ENCODE data around the gene DGLUCY.

Gene DGLUCY

DNA sequence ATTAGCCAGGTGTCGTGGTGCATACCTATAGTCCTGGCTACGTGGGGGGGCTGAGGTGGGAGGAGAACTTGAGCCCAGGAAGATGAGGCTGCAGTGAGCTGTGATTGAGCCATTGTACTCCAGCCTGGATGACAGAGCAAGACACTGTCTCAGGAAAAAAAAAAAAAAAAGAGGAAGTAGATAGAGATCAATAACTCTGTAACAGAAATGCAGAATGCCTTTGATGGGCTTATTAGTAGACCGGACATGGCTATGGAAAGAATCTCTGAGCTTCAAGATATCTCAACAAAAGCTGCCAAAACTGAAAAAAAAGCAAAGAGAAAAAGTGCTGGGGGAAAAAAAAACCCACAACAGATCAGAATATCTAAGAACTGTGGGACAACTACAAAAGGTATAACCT, 93.1 kb downstream of the DGLUCY start:
- Histone ChIP-seq H3K4me3 (ENCODE audit: low read depth, low read length) (no peak overlapping the region), H3K36me3 (ENCODE audit: control insufficient read depth in 2 of 2, insufficient read depth in 1 of 2, low read length in 2 of 2) (peaks cover 7 to 53% of the 10 kb centered on the region in 2 experiments; a peak in 2 of 3 replicates), H3K9me3 (ENCODE audit: control insufficient read depth, insufficient read depth, low read depth, low read length) (no peaks in the 10 kb centered on the region), H3K27ac (ENCODE audit: extremely low read depth, low read depth, low read length) (no peak overlapping the region), H3K4me1 (ENCODE audit: control insufficient read depth, insufficient read depth, low read length) (no peaks in the 10 kb centered on the region)
- TF ChIP-seq ZNF585B (tag by site-specific recombination; IDR thresholded peaks at IDR 0.05) (no peak), ZBTB7A (tag by site-specific recombination; IDR thresholded peaks at IDR 0.05; ENCODE audit: low read depth) (no peak), OSR2 (tag by site-specific recombination; IDR thresholded peaks at IDR 0.05) (no peak), ZNF37A (tag by site-specific recombination; IDR thresholded peaks at IDR 0.05) (no peak), ZNF169 (tag by site-specific recombination; IDR thresholded peaks at IDR 0.05) (no peak), ZNF792 (tag by site-specific recombination; IDR thresholded peaks at IDR 0.05) (no peak), ZNF530 (tag by site-specific recombination; IDR thresholded peaks at IDR 0.05; ENCODE audit: low read depth) (no peak)
- TF ChIP-seq, protein P1, sequence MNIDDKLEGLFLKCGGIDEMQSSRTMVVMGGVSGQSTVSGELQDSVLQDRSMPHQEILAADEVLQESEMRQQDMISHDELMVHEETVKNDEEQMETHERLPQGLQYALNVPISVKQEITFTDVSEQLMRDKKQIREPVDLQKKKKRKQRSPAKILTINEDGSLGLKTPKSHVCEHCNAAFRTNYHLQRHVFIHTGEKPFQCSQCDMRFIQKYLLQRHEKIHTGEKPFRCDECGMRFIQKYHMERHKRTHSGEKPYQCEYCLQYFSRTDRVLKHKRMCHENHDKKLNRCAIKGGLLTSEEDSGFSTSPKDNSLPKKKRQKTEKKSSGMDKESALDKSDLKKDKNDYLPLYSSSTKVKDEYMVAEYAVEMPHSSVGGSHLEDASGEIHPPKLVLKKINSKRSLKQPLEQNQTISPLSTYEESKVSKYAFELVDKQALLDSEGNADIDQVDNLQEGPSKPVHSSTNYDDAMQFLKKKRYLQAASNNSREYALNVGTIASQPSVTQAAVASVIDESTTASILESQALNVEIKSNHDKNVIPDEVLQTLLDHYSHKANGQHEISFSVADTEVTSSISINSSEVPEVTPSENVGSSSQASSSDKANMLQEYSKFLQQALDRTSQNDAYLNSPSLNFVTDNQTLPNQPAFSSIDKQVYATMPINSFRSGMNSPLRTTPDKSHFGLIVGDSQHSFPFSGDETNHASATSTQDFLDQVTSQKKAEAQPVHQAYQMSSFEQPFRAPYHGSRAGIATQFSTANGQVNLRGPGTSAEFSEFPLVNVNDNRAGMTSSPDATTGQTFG (tag by site-specific recombination; IDR thresholded peaks at IDR 0.05; ENCODE audit: borderline replicate concordance), result no peak
- CTCF ChIA-PET, result interaction anchor here (0.6 to 1.0 kb wide), 2 partner anchors 28 to 791 kb away, joined by 3 to 4 read pairs; no protein-coding TSS in a partner anchor
- POLR2A ChIA-PET, result interaction anchor here (0.6 kb wide), 1 partner anchor 754 kb away, joined by 3 read pairs; no protein-coding TSS in a partner anchor

DNA sequence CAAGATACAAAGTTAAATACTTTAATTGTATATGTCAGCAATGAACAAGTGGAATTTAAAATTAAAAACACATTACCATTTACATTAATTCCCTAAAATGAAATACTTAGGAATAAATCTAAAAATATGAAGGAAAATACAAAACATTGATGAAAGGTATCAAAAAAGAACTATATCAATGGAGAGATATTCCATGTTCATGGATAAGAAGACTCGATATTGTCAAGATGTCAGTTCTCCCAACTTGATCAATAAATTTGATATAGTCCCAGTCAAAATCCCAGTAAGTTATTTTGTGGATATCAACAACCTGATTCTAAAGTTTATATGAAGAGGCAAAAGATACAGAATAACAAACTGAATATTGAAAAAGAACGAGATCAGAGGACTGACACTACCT, 97.1 kb downstream of the DGLUCY start:
- no peaks in the 10 kb centered on the region for H3K4me1 ChIP-seq (ENCODE audit: control insufficient read depth, insufficient read depth, low read length)
- ChIA-PET POLR2A (no interaction called here), CTCF (no interaction called here)
- no peak overlapping the region for H3K4me3 ChIP-seq (ENCODE audit: low read depth, low read length)
- H3K9me3 ChIP-seq (ENCODE audit: control insufficient read depth, insufficient read depth, low read depth, low read length), result no peaks in the 10 kb centered on the region
- H3K27ac ChIP-seq (ENCODE audit: extremely low read depth, low read depth, low read length), result no peak overlapping the region
- H3K36me3 ChIP-seq (ENCODE audit: control insufficient read depth in 2 of 2, insufficient read depth in 1 of 2, low read length in 2 of 2), result peaks cover 7 to 26% of the 10 kb centered on the region in 2 experiments; a peak in 2 of 3 replicates
- TF ChIP-seq ZNF248 (tag by site-specific recombination; IDR thresholded peaks at IDR 0.05), result peak; percentile 99
- no peak for TF ChIP-seq ZNF768 (tag by site-specific recombination; IDR thresholded peaks at IDR 0.05)

DNA sequence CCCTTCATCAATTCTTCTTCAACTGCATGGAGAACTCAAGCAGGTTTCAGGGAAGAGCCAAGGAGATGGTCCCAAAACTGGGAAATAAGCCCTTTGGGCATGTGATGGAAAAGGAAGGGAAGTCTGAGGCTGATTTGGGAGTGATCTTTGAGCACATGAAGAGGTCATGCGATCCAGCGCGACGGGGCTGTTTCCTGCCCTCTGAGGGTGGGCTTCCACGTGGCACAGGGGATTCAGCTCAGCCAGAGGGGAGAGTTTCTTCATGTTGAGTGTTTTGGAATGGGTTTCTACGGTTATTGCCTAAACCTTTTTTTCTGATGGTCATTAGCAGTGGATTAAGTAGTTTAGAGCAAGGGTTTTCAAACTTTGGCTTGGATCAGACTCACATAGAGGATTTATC, 100.4 kb downstream of the DGLUCY start:
- Histone ChIP-seq H3K36me3 (ENCODE audit: control insufficient read depth in 2 of 2, insufficient read depth in 1 of 2, low read length in 2 of 2) (peaks cover 0 to 30% of the 10 kb centered on the region in 2 experiments; a peak in 2 of 3 replicates), H3K4me1 (ENCODE audit: control insufficient read depth, insufficient read depth, low read length) (no peaks in the 10 kb centered on the region), H3K9me3 (ENCODE audit: control insufficient read depth, insufficient read depth, low read depth, low read length) (no peaks in the 10 kb centered on the region), H3K27ac (ENCODE audit: extremely low read depth, low read depth, low read length) (no peak overlapping the region), H3K4me3 (ENCODE audit: low read depth, low read length) (no peak overlapping the region)
- ChIA-PET POLR2A (no interaction called here), CTCF (no interaction called here)
- TF ChIP-seq KLF1 (tag by site-specific recombination; IDR thresholded peaks at IDR 0.05) (no peak), ZNF830 (tag by site-specific recombination; IDR thresholded peaks at IDR 0.05; ENCODE audit: low read depth) (no peak), ZNF350 (tag by site-specific recombination; IDR thresholded peaks at IDR 0.05) (no peak), ZNF214 (tag by site-specific recombination; IDR thresholded peaks at IDR 0.05; ENCODE audit: borderline replicate concordance) (no peak), ZNF248 (tag by site-specific recombination; IDR thresholded peaks at IDR 0.05) (no peak), MEIS1 (CRISPR knock-in tag; IDR thresholded peaks at IDR 0.05; ENCODE audit: borderline replicate concordance) (no peak), MYNN (tag by site-specific recombination; IDR thresholded peaks at IDR 0.05; ENCODE audit: borderline replicate concordance) (no peak), ZNF610 (tag by site-specific recombination; IDR thresholded peaks at IDR 0.05; ENCODE audit: borderline replicate concordance) (no peak), ZNF701 (tag by site-specific recombination; IDR thresholded peaks at IDR 0.05) (no peak), ZNF560 (tag by site-specific recombination; IDR thresholded peaks at IDR 0.05; ENCODE audit: borderline replicate concordance) (no peak), ZNF473 (tag by site-specific recombination; IDR thresholded peaks at IDR 0.05) (no peak), ZNF658 (tag by site-specific recombination; IDR thresholded peaks at IDR 0.05) (no peak), ZNF837 (tag by site-specific recombination; IDR thresholded peaks at IDR 0.05) (no peak), OVOL3 (tag by site-specific recombination; IDR thresholded peaks at IDR 0.05) (no peak)
- TF ChIP-seq, protein P2, sequence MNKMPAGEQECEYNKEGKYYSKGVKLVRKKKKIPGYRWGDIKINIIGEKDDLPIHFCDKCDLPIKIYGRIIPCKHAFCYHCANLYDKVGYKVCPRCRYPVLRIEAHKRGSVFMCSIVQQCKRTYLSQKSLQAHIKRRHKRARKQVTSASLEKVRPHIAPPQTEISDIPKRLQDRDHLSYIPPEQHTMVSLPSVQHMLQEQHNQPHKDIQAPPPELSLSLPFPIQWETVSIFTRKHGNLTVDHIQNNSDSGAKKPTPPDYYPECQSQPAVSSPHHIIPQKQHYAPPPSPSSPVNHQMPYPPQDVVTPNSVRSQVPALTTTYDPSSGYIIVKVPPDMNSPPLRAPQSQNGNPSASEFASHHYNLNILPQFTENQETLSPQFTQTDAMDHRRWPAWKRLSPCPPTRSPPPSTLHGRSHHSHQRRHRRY (tag by site-specific recombination; IDR thresholded peaks at IDR 0.05), result no peak
- TF ChIP-seq, protein P3, sequence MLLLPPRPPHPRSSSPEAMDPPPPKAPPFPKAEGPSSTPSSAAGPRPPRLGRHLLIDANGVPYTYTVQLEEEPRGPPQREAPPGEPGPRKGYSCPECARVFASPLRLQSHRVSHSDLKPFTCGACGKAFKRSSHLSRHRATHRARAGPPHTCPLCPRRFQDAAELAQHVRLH (tag by site-specific recombination; IDR thresholded peaks at IDR 0.05), result no peak
- TF ChIP-seq, protein P4, sequence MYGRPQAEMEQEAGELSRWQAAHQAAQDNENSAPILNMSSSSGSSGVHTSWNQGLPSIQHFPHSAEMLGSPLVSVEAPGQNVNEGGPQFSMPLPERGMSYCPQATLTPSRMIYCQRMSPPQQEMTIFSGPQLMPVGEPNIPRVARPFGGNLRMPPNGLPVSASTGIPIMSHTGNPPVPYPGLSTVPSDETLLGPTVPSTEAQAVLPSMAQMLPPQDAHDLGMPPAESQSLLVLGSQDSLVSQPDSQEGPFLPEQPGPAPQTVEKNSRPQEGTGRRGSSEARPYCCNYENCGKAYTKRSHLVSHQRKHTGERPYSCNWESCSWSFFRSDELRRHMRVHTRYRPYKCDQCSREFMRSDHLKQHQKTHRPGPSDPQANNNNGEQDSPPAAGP (tag by site-specific recombination; IDR thresholded peaks at IDR 0.05), result no peak
- TF ChIP-seq, protein P5, sequence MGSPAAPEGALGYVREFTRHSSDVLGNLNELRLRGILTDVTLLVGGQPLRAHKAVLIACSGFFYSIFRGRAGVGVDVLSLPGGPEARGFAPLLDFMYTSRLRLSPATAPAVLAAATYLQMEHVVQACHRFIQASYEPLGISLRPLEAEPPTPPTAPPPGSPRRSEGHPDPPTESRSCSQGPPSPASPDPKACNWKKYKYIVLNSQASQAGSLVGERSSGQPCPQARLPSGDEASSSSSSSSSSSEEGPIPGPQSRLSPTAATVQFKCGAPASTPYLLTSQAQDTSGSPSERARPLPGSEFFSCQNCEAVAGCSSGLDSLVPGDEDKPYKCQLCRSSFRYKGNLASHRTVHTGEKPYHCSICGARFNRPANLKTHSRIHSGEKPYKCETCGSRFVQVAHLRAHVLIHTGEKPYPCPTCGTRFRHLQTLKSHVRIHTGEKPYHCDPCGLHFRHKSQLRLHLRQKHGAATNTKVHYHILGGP (tag by site-specific recombination; IDR thresholded peaks at IDR 0.05), result no peak
